Gastroesophageal sphincter (tissue), 3 donors: ENCODE measurements around the gene ADORA1.

Source experiments
- CTCF ChIP-seq, 4 experiments: fragments of 200-600 bp in 2 of 4; fragments of 450-650 bp in 2 of 4; sonication (generic) in 1 of 4; IDR thresholded peaks; one replicate each; pipeline ENCODE4 v1.5.1; 2017 to 2019; ENCODE audit warnings: antibody characterized with exemption in 4 of 4, mild to moderate bottlenecking in 2 of 4, moderate library complexity in 2 of 4
- EP300 ChIP-seq: sonication (generic); formaldehyde crosslinking; IDR thresholded peaks from one replicate; pipeline ENCODE4 v1.6.1; 2017; ENCODE audit warnings: antibody characterized with exemption, mild to moderate bottlenecking
- POLR2A ChIP-seq, 2 donors: fragments of 450-650 bp; IDR thresholded peaks; one replicate each; pipeline ENCODE4 v1.6.1; 2017; ENCODE audit warnings: antibody characterized with exemption in 2 of 2, mild to moderate bottlenecking in 2 of 2, moderate library complexity in 1 of 2
- POLR2AphosphoS5 ChIP-seq: sonication (generic); formaldehyde crosslinking; IDR thresholded peaks from one replicate; pipeline ENCODE4 v1.6.1; 2017; ENCODE audit warnings: antibody characterized with exemption

DNA sequence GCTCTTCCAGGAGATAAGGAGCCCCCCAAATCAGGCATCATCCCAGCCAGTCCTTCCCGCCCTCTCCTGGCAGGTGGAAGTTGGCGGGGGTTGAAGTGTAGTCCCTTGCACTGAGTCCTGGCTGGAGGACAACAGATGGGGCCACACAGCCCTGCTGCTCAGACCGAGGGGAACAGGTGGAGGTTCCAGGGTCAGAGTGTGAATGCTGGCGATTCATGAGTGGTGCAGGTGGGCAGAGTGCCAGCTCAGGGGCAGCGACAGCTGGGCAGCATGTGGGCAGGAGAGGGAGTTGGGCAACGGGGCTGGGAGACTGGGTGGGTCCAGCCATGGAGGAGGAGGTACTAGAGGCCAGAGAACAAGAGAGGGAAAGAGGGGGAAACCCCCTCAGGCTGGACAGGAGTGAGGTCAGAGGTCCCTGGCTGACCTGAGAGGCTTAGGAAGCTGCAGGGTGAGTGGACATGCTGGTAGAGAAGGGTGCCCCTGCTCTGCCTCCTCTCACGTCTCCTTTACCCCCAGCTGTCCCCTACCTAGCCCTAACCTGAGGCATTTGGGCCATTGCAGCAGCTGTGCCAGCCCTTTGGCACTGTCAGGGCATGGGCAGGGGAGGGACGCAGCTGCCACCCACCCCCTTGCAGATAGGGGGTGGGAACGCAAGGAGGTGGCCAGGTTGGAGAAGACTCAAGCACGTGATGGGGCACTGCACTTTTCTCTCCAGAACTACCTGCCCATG is 11.3 kb upstream of the ADORA1 start:
- no peak for TF ChIP-seq POLR2A (IDR thresholded peaks at IDR 0.05)
- no peak for TF ChIP-seq CTCF (IDR thresholded peaks at IDR 0.05)
- TF ChIP-seq EP300 = no peak
- no peak for TF ChIP-seq POLR2AphosphoS5
